Fibroblast of mammary gland (primary cell): Measurements from ENCODE around the gene UVSSA.

ENCODE experiments used
- DNase-seq: peaks from one replicate; pipeline ENCODE4 v3.0.0-alpha.2; 2010; ENCODE audit warnings: low read depth
- H3K4me3 ChIP-seq: 2 replicates; pipeline ENCODE4 v1.5.1; 2011; ENCODE audit warnings: low read depth, mild to moderate bottlenecking, low read length, moderate library complexity; ENCODE audit not compliant: control insufficient read depth
- TF ChIP-seq, protein P1 (sequence below): conservative IDR thresholded peaks from 2 replicates; pipeline ENCODE4 v1.5.1; 2011; ENCODE audit warnings: low read depth, low read length, inconsistent platforms; ENCODE audit not compliant: control insufficient read depth, insufficient read depth

UVSSA gene

DNA sequence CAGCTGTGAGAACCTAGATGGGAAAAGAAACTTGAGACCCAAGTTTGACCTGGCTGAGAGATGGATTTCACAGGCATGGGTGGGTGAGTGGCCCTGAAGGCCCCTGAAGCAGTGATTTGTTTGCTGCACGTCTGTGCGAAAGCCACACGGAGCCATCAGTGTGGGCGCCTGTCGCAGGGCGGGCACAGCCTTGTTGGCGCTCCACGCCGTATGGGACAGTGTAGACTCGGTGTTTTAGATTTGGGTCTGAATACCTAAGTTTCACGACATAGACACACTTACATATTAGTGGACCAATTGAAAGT lies 21.9 kb upstream of the UVSSA start:
- TF ChIP-seq, protein P1, sequence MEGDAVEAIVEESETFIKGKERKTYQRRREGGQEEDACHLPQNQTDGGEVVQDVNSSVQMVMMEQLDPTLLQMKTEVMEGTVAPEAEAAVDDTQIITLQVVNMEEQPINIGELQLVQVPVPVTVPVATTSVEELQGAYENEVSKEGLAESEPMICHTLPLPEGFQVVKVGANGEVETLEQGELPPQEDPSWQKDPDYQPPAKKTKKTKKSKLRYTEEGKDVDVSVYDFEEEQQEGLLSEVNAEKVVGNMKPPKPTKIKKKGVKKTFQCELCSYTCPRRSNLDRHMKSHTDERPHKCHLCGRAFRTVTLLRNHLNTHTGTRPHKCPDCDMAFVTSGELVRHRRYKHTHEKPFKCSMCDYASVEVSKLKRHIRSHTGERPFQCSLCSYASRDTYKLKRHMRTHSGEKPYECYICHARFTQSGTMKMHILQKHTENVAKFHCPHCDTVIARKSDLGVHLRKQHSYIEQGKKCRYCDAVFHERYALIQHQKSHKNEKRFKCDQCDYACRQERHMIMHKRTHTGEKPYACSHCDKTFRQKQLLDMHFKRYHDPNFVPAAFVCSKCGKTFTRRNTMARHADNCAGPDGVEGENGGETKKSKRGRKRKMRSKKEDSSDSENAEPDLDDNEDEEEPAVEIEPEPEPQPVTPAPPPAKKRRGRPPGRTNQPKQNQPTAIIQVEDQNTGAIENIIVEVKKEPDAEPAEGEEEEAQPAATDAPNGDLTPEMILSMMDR: no peak
- H3K4me3 ChIP-seq: no peak overlapping the region
- DNase-seq: no peak

DNA sequence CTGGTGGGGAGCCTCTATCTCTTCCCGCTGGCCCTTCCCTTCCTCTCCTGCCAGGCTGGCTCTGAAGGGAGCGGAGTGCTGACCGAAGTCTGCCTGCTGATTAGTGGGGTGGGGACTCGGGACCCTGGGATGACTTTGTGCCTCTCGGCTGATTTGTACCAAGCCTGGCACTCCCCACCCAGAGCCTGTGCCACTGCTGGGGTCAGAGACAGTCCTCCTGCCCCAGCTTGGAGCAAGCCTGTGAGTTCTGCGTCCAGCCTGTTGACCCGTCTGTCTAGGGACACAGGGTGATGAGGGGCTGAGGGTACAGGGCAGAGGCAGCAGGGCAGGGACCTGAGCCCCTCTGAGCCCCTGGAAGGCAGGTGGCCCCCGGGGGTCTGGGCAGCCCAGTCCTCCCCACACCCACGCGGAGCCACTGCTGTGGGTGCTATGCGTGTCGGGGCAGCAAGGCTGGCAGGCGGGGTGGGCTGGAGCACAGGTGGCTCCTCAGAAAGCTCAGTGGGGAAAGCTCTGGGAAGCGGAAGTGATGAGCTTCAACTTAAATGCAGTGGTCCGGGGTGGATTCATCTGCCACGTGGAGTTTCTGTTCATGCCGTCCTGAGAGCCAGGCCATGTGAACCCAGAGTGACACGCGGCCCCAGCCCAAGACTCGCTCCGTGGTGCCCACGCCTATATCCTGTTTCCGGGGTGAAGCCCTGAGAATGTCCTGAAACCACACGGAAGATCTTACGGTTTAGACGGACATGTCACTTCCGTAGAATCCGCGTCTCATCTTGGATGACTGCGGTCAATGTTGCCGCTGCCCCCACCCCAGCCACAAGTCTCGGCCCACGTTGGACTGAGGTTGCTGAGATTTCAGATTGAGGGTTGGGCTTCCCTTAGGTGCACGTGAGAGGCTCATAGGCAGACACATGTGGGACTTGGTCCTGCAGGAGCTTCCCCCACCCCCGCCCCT lies 21.1 kb upstream of the UVSSA start:
- no peak overlapping the region for H3K4me3 ChIP-seq
- TF ChIP-seq, protein P1: no peak
- DNase-seq: no peak

DNA sequence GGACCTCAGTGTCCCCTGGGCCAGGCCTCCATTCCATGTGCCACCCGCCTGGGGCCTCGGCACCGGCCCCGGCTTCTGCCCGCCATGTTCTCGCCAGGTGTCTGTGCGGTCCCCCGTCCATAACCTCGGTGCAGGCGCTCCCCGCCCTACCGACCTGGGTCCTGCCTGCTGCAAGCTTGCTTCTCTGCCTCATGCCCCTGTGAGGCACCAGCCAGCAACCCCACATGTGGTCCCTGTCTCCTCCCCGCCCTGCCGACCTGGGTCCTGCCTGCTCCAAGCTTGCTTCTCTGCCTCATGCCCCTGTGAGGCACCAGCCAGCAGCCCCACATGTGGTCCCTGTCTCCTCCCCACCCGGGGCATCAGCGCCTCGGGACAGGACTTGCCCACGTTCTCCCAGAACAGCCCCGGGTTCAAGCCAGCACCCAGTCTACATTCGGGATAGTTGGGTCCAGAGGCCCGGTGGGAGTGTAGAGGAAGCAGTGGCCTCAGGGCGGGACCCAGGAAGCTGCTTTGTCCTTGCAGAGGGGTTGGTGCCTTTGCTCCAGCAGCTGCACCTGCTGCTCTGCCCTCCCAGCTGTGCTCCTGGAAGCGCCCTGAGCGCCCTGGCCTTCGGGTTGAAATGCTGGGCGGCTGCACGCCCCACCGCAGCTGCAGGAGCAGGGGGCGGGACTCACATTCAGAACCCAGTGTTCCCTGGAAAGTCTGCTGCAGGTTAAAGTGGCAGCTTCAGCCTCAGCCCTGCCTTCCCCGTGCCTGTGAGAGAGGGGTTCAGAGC lies 20.1 kb upstream of the UVSSA start:
- no peak overlapping the region for H3K4me3 ChIP-seq
- TF ChIP-seq, protein P1: no peak
- no peak for DNase-seq

DNA sequence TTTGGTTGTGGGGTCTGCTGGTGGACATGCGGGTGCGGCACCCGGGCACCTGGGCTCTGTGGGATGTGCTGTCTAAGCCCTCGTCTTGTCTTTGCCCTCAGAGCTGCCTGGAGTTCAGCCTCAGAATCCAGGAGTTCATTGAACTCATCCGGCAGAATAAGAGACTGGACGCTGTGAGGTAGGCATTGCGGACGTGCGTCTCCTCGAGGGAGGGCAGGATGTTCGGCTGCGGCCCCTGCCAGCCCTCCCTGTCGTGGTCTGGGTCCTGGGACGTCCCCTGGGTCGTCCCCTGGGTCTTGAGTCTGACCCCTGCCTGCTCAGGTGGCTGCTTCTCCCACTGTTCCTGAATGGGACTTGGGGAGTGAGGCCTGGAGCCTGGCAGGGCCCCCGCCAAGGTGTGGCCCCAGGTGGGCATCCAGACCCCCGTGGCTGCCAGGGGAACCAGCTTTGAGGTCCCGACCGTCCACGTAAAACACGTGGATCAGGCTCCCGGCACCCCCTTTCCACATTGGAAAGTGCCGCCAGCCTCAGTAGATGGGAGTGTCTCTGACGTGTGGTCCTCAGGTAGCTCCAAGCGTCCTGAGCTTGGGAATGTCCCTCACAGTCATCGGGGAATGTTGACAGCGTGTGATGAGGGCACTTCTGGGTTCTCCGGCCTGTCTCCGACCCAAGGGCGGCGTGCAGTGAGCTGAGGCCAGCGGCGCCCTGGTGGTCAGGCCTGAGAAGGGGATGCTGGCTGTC lies 19.3 kb upstream of the UVSSA start:
- DNase-seq: no peak
- TF ChIP-seq, protein P1: no peak
- H3K4me3 ChIP-seq: no peak overlapping the region

DNA sequence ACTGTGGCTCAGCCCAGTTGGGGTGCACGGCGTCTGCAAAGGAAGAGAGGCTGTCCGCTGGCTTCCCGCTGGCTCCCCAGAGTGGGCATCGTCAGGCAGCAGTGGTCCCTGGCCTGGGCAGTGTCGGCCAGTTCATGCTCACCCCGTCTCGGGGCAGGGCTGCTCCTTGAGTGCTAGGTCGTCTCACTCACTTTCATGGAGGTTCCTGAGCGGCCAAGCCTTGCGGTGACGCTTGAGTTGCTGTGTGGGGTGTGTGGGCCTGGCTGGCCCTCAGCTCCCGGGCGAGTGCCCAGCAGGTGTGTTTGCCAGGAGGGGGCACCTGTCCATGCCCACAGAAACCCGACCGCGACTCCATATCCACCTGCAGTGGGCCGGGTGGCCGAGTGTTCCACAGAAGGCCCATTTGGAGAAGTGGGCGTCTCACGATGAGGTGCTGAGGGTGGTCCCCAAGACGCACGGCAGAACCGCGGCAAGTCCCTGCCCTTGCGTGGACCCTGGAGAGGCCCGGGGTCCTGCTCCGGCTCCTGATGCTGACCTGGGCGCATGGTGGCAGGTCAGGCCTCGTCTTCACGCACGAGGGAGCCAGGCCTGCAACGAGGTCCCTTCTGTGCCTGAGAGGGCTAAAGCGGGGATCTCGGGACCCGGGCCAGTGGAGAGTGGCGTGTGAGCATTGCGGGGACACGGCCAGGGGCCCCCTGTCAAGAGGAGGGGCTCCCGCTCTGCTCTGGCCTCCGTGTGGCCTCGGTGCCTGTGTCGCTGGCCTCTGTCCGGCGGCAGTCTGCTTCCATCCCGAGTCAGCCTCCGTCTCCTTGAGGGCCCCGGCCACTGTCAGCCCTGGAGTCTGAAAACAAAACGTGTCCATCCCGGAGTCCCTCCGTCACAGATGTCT lies 18.5 kb upstream of the UVSSA start:
- H3K4me3 ChIP-seq: no peak overlapping the region
- TF ChIP-seq, protein P1: no peak
- no peak for DNase-seq
